Astrocyte of the spinal cord (primary cell): Measurements from ENCODE around the gene NPLOC4.
A peak's percentile ranks its signal among the peaks of the same experiment; 100 is the strongest.

Experiments used
- DNase-seq: peaks from one replicate; pipeline ENCODE4 v3.0.0; 2011; ENCODE audit warnings: low read depth, low spot score
- H3K4me3 ChIP-seq: 2 replicates; pipeline ENCODE4 v1.5.1; 2011; ENCODE audit warnings: low read depth, mild to moderate bottlenecking, low read length, moderate library complexity
- CTCF ChIP-seq: IDR thresholded peaks from 2 replicates; pipeline ENCODE4 v1.5.1; 2012; ENCODE audit warnings: low read depth, mild to moderate bottlenecking, low read length, inconsistent platforms
- in situ Hi-C: cut with HindIII; loops from 2 replicates; pipeline ENCODE4 v1.10.0; 2017; ENCODE audit warnings: low sequenced_read_pairs

The NPLOC4 gene

GRCh38 chr17:81636505-81637288, at the start of gene NPLOC4, which contains the start of gene TSPAN10:
Gene NPLOC4, minus strand, starts transcription at chr17:81637112. Its CDS starts 182 bp downstream, at chr17:81636930.
Gene TSPAN10, plus strand, starts transcription at chr17:81637196. Its CDS starts 5,217 bp downstream, at chr17:81642413.
- H3K4me3 ChIP-seq: peak within 1 kb of the TSS; percentile 94
- DNase-seq: peak; percentile 82
- in situ Hi-C loops: no loop called here
- no peak for TF ChIP-seq CTCF

GRCh38 chr17:81686614-81687013, 49.7 kb upstream of the NPLOC4 start:
- TF ChIP-seq CTCF: no peak
- in situ Hi-C loops: no loop called here
- no peak for DNase-seq
- no peak overlapping the region for H3K4me3 ChIP-seq

- H3K4me3 ChIP-seq: peak overlapping the region; percentile 94
- no peak for TF ChIP-seq CTCF
- peak; percentile 54 for DNase-seq
- in situ Hi-C loops: no loop called here
Observed at GRCh38 chr17:81685108-81685507, 48.2 kb upstream of the NPLOC4 start.

GRCh38 chr17:81684442-81684911, 47.6 kb upstream of the NPLOC4 start:
- DNase-seq: peak; percentile 77
- TF ChIP-seq CTCF: no peak
- peak overlapping the region; percentile 94 for H3K4me3 ChIP-seq
- in situ Hi-C loops: no loop called here

GRCh38 chr17:81683584-81684441, 46.9 kb upstream of the NPLOC4 start, which contains the start of the genes ARL16 and HGS:
Gene ARL16, minus strand, starts transcription at chr17:81683797. Its CDS starts 44 bp downstream, at chr17:81683753.
Gene HGS, plus strand, starts transcription at chr17:81684011. Its CDS starts 56 bp downstream, at chr17:81684067.
- in situ Hi-C loops: no loop called here
- H3K4me3 ChIP-seq: peak within 1 kb of the TSS; percentile 94
- no peak for TF ChIP-seq CTCF

GRCh38 chr17:81683208-81683583, 46.3 kb upstream of the NPLOC4 start:
- in situ Hi-C loops: no loop called here
- DNase-seq: no peak
- no peak for TF ChIP-seq CTCF
- peak overlapping the region; percentile 94 for H3K4me3 ChIP-seq

More at GRCh38 chr17:81683584-81684441, 46.9 kb upstream of the NPLOC4 start, which contains the start of the genes ARL16 and HGS:
- DNase-seq: peak; percentile 100
